T follicular helper cell (primary cell): ENCODE results near the gene SGMS1.

Experiments
- DNase-seq: peaks from one replicate; pipeline ENCODE4 v3.0.0-alpha.2; 2020; ENCODE audit warnings: low read depth

The SGMS1 gene

GRCh38 chr10:50397312-50398140 is 226.2 kb downstream of the SGMS1 start:
- no peak for DNase-seq

- no peak for DNase-seq
These were observed 227.1 kb downstream of the SGMS1 start for GRCh38 chr10:50396491-50397311.

- no peak for DNase-seq
These were observed 227.9 kb downstream of the SGMS1 start for GRCh38 chr10:50395851-50396250.

- DNase-seq: no peak
These were observed 228.5 kb downstream of the SGMS1 start for GRCh38 chr10:50395271-50395670.

- DNase-seq: no peak
These were observed 228.9 kb downstream of the SGMS1 start for GRCh38 chr10:50394832-50395231.

GRCh38 chr10:50393784-50394467 is 229.8 kb downstream of the SGMS1 start:
- DNase-seq: no peak

- DNase-seq: no peak
These were observed 230.6 kb downstream of the SGMS1 start for GRCh38 chr10:50392966-50393718.

GRCh38 chr10:50392426-50392825 is 231.3 kb downstream of the SGMS1 start:
- no peak for DNase-seq

GRCh38 chr10:50390302-50390701 is 233.5 kb downstream of the SGMS1 start:
- DNase-seq: no peak

GRCh38 chr10:50388181-50388580 is 235.6 kb downstream of the SGMS1 start:
- DNase-seq: no peak

- DNase-seq: no peak
These were observed 236.1 kb downstream of the SGMS1 start for GRCh38 chr10:50387732-50388073.

GRCh38 chr10:50387007-50387731 is 236.6 kb downstream of the SGMS1 start:
- DNase-seq: no peak

- no peak for DNase-seq
These were observed 238.1 kb downstream of the SGMS1 start for GRCh38 chr10:50385624-50386023.

- DNase-seq: no peak
These were observed 238.9 kb downstream of the SGMS1 start for GRCh38 chr10:50384898-50385297.

- DNase-seq: no peak
These were observed 239.5 kb downstream of the SGMS1 start for GRCh38 chr10:50384238-50384637.

- DNase-seq: no peak
These were observed 241.2 kb downstream of the SGMS1 start for GRCh38 chr10:50382576-50383023.

- DNase-seq: no peak
These were observed 242.1 kb downstream of the SGMS1 start for GRCh38 chr10:50381642-50382041.

- no peak for DNase-seq
These were observed 244.1 kb downstream of the SGMS1 start for GRCh38 chr10:50379616-50380015.

GRCh38 chr10:50375745-50376144 is 248.0 kb downstream of the SGMS1 start:
- no peak for DNase-seq

- DNase-seq: no peak
These were observed 248.7 kb downstream of the SGMS1 start for GRCh38 chr10:50375051-50375452.
